Measurements from ENCODE around the gene DUSP12.
A peak's percentile ranks its signal among the peaks of the same experiment; 100 is the strongest.

The DUSP12 gene

GRCh38 chr1:161723459-161724141 lies 26.0 kb upstream of the DUSP12 start:
- peak; percentile 43 to 82; a peak in 2 of 4 replicates for TF ChIP-seq REST (IDR thresholded peaks at IDR 0.05; ENCODE audit: insufficient read depth in 1 of 2, low read depth in 2 of 2, low read length in 2 of 2)
- TF ChIP-seq SIN3A (IDR thresholded peaks at IDR 0.05; ENCODE audit: borderline replicate concordance, insufficient read depth, low read length), result no peak
- TF ChIP-seq TAF1 (IDR thresholded peaks at IDR 0.05; ENCODE audit: borderline replicate concordance, insufficient read depth, low read length), result no peak
- TF ChIP-seq FOXP2 (optimal IDR thresholded peaks at IDR 0.05; ENCODE audit: borderline replicate concordance, extremely low read depth, extremely low read length, insufficient read depth), result no peak
- TF ChIP-seq POLR2AphosphoS5 (IDR thresholded peaks at IDR 0.05; ENCODE audit: low read depth, low read length), result no peak

GRCh38 chr1:161725908-161726472 lies 23.6 kb upstream of the DUSP12 start:
- TF ChIP-seq SIN3A (IDR thresholded peaks at IDR 0.05; ENCODE audit: borderline replicate concordance, insufficient read depth, low read length) (no peak), POLR2AphosphoS5 (IDR thresholded peaks at IDR 0.05; ENCODE audit: low read depth, low read length) (peak; percentile 37), FOXP2 (optimal IDR thresholded peaks at IDR 0.05; ENCODE audit: borderline replicate concordance, extremely low read depth, extremely low read length, insufficient read depth) (no peak), TAF1 (IDR thresholded peaks at IDR 0.05; ENCODE audit: borderline replicate concordance, insufficient read depth, low read length) (0 out of 2 replicates have a peak, but pooled peaks have one; percentile 38), REST (IDR thresholded peaks at IDR 0.05; ENCODE audit: insufficient read depth in 1 of 2, low read depth in 2 of 2, low read length in 2 of 2) (no peak)

DNA sequence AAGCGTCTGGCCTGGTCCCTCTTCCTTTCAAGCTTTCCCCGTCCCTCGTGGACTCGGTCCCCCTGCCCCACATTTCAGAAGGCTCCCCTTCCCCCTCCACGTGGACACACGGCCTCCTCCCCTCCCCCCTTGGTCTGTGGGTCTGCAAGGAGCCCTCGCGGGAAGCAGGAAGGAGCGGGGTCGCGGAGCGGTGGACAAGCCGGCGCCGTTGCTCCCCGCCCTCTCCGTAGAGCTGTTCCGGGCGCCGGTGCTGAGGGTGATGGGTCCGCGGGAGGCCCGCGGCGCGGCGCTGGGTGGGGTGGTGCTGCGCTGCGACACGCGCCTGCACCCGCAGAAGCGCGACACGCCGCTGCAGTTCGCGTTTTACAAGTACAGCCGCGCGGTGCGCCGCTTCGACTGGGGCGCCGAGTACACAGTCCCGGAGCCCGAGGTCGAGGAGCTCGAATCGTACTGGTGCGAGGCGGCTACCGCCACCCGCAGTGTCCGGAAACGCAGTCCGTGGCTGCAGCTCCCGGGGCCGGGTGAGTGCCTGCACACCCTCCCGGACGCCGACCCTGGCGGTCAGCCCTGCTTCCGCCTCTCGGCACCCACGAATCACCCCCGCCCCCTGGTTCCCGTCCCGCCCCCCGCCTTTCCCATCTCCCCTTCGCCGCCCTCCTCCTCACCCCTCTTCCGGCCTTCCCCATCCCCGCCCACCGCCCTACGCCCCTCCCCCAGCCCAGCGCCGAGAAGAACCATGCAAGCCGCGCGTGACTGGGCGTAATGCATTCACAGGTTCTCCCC lies 22.9 kb upstream of the DUSP12 start:
- peak; percentile 83; the same call in 1 of the 2 replicates for TF ChIP-seq POLR2AphosphoS5 (IDR thresholded peaks at IDR 0.05; ENCODE audit: low read depth, low read length)
- TF ChIP-seq TAF1 (IDR thresholded peaks at IDR 0.05; ENCODE audit: borderline replicate concordance, insufficient read depth, low read length), result peak; percentile 80; the same call in 1 of the 2 replicates
- TF ChIP-seq SIN3A (IDR thresholded peaks at IDR 0.05; ENCODE audit: borderline replicate concordance, insufficient read depth, low read length), result no peak; the same call in 1 of the 2 replicates
- TF ChIP-seq REST (IDR thresholded peaks at IDR 0.05; ENCODE audit: insufficient read depth in 1 of 2, low read depth in 2 of 2, low read length in 2 of 2), result peak in 1 of 2 experiments; percentile 48; a peak in 1 of 4 replicates
- peak; percentile 85 for TF ChIP-seq FOXP2 (optimal IDR thresholded peaks at IDR 0.05; ENCODE audit: borderline replicate concordance, extremely low read depth, extremely low read length, insufficient read depth)

GRCh38 chr1:161727256-161727924 lies 22.2 kb upstream of the DUSP12 start:
- TF ChIP-seq POLR2AphosphoS5 (IDR thresholded peaks at IDR 0.05; ENCODE audit: low read depth, low read length), result peak; percentile 61; the same call in 1 of the 2 replicates
- TF ChIP-seq TAF1 (IDR thresholded peaks at IDR 0.05; ENCODE audit: borderline replicate concordance, insufficient read depth, low read length), result no peak

Measured in PFSK-1 (cell line).